T47D (cell line): ENCODE results near the gene HPSE2.
"Not testable (repeated sequence)": the region's sequence is repeated elsewhere in the genome, so short reads cannot be mapped to it uniquely, and the experiment has no call there.

Experiments used
- DNase-seq, 2 experiments: peaks; one replicate each; pipeline versions ENCODE4 v3.0.0 to v3.0.0-alpha.2; 2011 to 2012; ENCODE audit warnings: low read depth in 1 of 2, low spot score in 1 of 2
- JUND ChIP-seq: IDR thresholded peaks from 2 replicates; pipeline ENCODE4 v1.6.1; 2012; ENCODE audit warnings: low read depth
- in situ Hi-C: cut with HindIII; loops from 2 replicates; pipeline ENCODE4 v1.10.0; 2016; ENCODE audit warnings: low sequenced_read_pairs, low pct_unique_long_range_greater_than_20kb

Gene HPSE2

DNA sequence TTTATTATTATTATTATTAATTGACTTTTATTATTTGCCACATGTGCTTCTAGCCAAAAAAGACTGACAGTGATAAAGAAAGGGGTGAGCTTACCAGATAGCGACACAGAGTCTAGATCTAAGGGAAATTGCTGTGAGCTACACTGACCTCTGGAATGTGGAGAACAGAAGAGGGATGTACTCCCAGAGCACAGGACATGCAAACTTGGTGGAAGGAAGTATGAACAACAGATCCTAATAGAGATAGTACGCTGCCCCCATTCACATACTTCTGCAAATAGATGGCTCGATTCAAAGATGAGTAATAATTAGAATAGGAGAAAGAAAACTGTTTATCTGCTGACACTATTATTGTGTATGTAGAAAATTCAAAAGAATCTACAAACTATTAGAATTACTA is 679.6 kb downstream of the HPSE2 start:
- in situ Hi-C loops = no loop called here
- no peak for DNase-seq
- no peak for TF ChIP-seq JUND

DNA sequence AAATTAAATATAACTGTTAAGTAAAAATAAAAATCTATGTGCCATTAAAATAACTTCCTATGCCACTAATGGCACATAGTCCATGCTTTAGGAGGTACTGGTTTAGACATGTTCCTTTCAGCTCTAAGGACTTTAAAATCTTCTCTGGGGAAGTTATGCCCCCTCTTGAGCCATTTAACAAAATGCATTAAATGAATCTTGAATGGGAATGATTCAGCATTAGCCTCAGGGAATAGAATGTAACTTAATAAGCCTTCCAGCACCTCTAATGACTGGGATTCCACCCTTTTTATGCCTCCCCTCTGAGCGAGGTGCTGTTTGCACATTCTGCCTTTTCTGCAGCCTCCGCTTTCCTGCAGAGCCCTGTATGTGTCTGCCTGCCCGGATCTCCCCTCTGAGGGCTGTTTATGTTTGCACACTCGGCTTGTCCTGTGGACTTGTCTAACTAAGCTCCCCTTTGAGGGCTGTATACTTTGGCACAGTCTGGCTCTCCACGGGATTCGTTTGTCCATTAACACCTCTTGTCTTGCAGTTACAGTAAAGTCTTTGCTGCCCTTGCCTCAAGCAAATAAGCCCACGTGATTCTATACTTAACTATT is 680.5 kb downstream of the HPSE2 start:
- no peak for TF ChIP-seq JUND
- in situ Hi-C loops = no loop called here
- DNase-seq = peak in 1 of 2 experiments; percentile 43

DNA sequence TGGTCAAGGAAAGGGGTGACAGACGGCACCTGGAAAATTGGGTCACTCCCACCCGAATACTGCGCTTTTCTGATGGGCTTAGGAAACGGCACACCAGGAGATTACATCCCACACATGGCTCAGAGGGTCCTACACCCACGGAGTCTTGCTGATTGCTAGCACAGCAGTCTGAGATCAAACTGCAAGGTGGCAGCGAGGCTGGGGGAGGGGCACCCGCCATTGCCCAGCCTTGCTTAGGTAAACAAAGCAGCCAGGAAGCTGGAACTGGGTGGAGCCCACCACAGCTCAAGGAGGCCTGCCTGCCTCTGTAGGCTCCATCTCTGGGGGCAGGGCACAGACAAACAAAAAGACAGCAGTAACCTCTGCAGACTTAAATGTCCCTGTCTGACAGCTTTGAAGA is 694.1 kb downstream of the HPSE2 start:
- in situ Hi-C loops, DNase-seq: not testable (repeated sequence)

DNA sequence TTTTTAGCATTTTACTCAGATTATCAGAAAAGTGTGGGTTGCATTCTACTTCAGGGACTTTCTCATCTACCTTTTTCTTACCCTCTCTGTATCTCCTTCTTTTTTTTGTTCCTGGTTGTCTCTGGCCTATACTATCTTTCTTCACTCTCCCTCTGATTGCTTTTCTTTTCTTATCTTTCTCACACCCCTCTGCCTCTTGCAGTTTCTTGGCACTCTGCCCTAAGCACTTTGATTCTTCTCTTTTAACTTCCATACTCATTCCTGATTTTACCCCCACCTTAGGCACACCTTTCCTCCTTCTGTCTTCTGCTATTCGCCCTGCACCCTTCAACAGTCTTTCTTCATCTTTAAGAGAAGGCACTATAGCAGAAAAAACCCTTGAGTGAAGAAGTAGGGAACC is 696.1 kb downstream of the HPSE2 start:
- in situ Hi-C loops = no loop called here
- no peak for TF ChIP-seq JUND
- DNase-seq = no peak

DNA sequence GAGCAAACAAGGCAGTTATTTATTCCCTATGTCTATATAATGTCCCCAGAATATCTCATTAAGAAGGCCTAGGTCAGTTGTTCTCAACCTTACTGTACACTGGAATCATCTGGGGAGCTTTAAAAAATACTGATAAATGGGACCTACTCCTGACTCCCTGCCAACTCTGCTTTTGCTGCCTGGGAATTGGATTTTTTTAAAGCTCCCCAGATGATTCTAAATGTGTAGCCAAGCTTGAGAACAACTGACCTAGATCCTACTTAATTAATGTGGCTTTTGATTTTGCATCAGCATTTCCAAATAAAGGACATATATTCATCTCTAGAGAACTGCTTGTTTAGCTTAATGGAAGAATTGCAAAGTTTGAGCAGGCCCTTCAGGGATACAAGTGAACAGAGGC is 697.2 kb downstream of the HPSE2 start:
- TF ChIP-seq JUND = no peak
- no peak for DNase-seq

DNA sequence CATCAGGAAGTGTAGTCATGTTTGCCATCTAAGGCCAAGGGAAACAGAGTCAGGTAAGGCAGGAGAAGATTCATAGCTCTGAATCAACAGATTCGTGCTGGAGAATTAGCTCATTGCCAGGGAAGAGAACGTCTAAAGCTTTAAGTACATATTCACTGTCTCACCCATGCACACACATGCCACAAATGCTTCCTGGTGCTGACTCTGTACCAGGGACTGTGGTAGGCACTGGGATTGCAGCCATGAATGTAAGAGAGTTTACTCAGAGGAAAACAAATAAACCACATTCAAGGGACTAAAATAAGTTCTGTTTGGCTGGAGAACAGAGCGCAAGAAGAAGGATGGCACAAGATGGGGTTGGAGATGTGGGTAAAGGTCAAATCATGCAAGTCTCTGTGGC is 699.1 kb downstream of the HPSE2 start:
- TF ChIP-seq JUND = no peak
- DNase-seq = peak in 1 of 2 experiments; percentile 86
- in situ Hi-C loops = no loop called here

More for the DNA sequence above, 697.2 kb downstream of the HPSE2 start:
- in situ Hi-C loops = no loop called here

DNA sequence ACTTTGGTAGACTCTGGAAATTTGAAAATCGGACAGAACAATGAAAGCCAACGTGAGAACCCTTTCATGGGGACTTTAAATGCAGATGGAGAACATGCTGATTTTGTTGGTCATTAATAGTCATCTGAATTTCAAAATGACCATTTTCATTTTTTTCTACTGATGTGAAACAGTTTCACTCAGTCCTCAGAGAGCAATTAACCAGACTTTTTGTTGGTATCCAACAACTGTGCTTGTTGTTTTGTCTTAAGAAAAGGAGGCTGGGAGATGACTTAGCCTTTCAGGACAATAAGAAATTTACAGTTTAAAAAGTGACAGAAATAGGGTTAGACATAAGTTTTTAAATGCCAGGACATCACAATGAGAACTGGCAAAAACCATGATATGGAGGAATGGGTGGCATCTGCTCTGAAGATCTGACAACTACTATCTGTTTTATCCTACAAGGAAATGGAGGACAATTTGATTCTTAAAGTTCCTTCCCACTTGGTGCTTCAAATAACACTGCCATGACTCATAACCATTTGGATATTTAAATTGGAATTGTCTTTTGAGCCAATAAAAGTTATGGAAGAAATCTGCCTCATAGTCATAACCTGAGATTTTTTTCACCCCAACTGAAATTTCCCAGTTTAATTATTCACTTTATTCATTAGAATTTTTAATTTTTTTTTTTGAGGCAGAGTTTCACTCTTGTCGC is 701.8 kb downstream of the HPSE2 start:
- TF ChIP-seq JUND = no peak
- DNase-seq = no peak
- in situ Hi-C loops = no loop called here

DNA sequence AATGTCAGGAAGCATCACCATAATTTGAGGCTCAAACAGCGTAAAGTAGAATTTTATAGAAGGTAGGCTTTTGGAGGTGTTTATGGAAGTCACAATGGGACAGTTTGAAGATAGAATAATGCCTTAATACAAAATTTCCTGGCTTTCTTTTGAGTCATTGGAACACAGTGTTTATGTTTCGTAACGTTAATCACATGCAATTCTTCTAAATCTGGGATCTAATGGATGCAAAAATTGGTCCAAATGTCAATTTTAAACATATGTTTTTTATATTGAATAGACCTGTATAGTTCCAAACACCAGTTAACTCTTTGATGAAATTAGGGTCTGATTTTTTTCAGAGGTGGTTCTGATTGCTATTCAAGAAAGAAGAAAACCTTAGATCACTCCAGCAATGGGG is 702.4 kb downstream of the HPSE2 start:
- DNase-seq = no peak
- TF ChIP-seq JUND = no peak
- in situ Hi-C loops = no loop called here

DNA sequence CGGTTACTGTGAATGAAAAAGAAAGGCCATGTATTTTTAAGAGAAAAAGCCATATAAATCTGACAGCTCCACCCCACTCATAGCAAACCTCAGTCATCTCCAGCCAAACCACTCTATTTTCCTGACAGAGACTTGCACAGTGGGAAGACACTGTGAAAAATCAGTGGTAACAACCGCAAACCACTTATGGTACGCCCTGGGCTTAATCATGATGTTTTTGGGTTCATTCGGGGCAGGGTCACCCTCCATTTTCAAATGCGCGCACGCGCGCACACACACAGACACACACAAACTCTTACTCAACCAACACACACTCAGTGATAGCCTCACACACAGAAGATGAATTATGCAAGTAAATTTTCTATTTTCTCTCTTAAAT is 706.9 kb downstream of the HPSE2 start:
- in situ Hi-C loops = no loop called here
- no peak for DNase-seq
- TF ChIP-seq JUND = no peak

DNA sequence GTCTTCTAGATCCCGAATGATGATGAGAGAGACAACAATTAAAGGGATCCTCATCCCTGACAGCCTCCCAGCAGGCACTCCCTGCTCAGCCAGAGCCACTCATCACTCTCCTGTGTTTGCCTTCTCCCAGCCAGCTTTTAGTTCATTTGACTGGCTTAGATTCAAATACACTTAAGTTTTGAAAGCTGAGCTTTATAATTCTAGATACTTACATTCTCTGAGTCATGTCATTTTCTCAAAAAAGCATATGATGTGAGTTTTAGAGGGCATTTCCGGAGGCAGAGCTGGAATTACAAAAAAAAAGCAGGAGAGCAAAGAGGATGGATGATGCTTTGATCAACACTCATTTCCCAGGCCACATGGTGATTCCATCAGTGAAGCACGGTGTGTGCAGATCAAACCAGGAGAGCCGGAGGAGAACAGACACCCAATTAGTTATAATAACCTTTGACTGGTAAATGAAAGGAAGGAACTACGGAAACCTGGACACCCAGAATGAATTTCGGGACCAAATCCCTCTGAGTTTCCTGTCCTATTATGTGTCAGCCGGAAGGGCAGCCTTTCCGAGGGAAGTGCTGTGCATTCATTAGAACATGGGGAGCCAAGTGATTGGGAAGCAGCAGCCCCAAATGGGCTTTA is 707.4 kb downstream of the HPSE2 start:
- in situ Hi-C loops = no loop called here
- no peak for TF ChIP-seq JUND
- no peak for DNase-seq

DNA sequence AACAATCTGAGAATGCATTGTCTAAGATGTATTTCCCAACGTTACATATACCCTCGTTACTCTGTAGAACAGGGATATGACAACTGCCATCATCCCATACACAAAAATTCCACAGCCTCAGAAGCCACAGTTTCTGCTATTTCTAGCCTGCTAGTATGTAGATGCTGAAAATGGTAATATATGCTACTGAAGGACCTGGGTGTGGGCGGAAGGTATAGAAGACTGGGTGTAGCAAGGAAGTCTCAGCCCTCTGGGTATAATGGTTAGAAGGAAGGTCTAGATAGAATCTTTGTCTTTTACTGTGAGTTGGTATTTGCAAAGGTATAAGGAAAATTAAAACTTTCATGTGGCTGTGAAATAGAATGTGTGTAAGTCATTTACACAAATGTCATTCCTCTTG is 709.7 kb downstream of the HPSE2 start:
- TF ChIP-seq JUND = no peak
- no peak for DNase-seq
- in situ Hi-C loops = no loop called here

DNA sequence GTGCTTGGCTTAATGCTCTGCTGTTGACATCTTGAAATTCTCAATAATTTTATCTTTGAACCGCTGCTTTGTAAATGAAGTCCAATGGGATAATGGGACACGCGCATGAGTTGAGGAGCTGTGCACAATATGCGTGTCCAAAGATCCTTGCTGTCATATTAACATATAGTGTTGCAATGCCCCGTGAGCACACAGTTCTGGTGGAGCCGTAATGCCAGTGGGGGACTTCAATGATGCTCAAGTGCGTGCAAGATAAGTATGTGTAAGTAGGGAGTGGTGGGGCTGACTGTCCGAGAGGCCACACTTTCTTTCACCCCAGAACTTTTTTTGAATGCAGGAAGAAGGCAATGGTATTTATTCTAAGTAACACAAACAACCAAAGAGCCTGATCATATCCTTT is 711.5 kb downstream of the HPSE2 start:
- no peak for DNase-seq
- TF ChIP-seq JUND = no peak
- in situ Hi-C loops = no loop called here

DNA sequence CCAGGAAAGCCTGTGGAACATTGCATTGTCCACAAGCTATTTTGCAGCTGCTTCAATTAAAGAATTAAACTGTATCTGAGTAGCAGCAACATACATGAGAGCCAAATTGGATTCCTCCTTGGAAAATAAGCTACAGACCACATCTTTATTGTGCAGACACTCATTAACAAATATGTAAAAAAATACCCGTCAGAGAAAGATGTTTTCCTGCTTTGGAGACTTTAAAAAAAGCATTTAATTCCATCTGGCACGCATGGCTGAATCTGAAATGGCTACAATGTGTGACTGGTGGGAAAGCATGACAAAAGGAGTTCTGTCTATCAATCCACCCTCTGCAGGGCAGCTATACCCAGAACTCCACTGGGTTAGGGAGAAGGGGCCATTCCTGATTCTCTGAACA is 715.8 kb downstream of the HPSE2 start:
- in situ Hi-C loops = no loop called here
- no peak for DNase-seq
- TF ChIP-seq JUND = no peak
